ENCODE results near the gene FTO.

GRCh38 chr16:53849585-53849984, 145.6 kb downstream of the FTO start:
- TF ChIP-seq CTCF (IDR thresholded peaks at IDR 0.05) (no peak), EZH2phosphoT487 (IDR thresholded peaks at IDR 0.05) (no peak)
